HG03342 (cell line): ENCODE data around the gene ZNRF2.
"Not testable (repeated sequence)": the region's sequence is repeated elsewhere in the genome, so short reads cannot be mapped to it uniquely, and the experiment has no call there.

ENCODE experiments used
- ATAC-seq: cut with Tn5 transposase; IDR thresholded peaks from one replicate; pipeline ENCODE4 v1.9.1; 2021; ENCODE audit warnings: mild to moderate bottlenecking, moderate library complexity; ENCODE audit not compliant: unreplicated experiment

ZNRF2 gene

DNA sequence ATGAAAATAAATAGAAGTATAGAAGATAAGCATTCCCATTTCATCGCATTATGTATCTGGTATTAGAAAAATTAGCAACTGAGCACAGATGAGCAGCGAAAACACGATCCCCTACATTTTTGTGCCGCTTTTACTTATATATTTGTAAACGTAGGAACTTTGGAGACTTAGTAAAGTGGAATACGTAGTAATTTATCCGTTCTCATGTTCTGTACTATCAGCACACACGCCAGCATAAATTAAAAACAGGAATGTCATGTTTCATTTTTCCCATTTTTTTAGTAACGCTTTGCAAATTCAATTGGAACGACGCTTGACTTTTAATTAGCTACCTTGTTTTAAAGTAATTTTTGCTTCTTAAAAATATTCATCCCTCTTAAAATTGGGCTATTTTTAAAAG, 2.4 kb downstream of the ZNRF2 start:
- no peak for ATAC-seq

DNA sequence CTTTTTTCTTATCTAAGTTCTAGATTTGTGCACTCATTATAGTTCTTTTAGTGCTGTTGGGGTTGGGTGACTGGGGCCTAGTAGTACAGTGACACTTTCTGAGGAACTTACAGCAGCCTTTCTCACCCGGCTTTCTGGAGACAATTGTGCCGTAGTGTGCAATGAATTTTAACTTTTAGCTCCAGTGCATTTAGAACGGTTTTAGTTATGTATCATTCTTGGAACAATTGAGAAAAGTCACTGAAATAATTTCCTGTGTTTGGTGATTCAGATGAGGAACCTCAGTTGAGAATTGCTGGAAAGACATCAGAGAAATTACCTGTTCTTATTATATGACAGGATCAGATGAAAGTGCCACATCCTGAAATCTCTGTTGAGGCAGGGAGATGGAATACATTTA, 3.2 kb downstream of the ZNRF2 start:
- not testable (repeated sequence) for ATAC-seq

DNA sequence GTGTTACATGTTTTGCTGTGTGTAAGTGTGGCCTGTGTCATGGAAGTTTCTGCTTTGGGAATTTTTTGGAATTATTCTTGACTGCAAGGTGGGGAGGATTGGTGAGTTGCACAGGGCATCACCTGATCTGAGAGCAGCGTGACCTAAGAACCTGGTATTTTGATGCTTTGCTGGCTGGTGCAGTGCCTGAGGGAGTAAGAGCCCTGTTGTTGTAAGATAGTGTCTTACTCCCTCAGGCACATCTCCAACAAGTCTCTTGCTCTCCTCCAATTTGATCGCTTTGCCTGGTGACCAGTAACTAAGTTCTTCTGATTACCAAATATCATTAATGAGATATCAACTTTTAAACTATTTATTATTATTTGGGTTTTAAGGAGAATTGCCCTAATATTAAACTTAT, 5.2 kb downstream of the ZNRF2 start:
- not testable (repeated sequence) for ATAC-seq

DNA sequence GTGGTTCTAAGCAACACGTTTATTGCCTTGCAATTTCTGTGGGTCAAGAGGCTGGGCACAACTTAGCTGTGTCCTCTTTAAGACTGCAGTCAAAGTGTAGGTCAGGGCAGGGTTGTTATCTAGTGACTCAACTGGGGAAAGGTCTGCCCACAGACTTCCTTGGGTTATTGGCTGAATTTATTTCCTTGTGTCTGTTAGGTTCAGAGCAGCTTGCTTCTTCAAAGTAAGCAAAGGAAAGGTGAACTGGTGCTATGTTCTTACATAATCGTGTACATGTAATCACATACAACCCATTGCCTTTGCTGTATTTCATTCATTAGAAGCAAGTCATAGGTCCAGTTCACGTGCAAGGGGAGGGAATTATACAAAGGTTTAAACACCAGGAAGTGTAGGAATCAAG, 5.9 kb downstream of the ZNRF2 start:
- ATAC-seq, result not testable (repeated sequence)

DNA sequence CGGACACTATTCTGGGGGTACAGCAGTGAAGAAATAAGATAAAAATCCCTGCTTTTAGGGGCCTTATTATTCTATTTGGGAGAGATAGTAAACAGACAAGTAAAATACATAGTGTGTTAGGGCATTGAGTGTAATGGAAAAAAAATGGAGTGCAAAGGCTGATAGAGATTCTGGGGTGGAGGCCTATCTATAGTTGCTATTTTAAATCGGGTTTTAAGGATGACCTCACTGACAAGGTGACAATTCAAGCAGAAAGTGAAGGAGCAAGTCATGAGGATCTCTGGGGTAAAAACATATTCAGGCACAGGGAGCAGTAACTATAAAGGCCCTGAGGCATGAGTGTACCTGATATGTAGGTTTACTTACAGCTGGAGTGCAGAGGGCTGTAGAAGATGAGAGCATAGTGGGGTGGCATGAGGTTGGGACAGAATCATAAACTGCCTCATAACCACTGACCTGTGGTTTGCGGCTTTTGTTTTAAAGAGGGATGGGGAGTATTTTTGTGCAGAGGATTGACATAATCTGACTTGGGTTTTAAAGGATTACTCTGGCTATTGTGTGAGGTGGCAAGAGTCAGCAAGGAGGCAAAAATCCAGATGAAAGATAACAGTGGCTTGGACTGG, 8.1 kb downstream of the ZNRF2 start:
- ATAC-seq, result not testable (repeated sequence)

DNA sequence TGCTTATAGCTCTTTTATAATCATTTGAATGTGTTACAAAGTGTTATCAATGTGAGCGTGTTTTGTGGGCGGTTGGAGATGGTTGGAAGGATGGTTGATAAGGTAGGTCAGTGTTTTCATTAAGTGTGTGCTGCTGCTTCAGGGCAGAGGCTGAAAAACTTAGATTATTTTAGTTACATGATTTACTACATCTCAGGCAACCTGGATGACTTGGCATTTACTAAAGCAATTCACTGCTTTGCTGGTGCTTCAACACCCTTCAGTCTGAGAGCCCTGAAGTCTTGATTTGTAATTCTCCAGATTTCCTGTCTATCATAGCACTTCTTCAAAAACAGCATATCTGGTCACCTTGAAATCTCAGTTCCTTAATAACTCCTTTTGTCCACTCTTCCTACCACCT, 11.9 kb downstream of the ZNRF2 start:
- not testable (repeated sequence) for ATAC-seq

DNA sequence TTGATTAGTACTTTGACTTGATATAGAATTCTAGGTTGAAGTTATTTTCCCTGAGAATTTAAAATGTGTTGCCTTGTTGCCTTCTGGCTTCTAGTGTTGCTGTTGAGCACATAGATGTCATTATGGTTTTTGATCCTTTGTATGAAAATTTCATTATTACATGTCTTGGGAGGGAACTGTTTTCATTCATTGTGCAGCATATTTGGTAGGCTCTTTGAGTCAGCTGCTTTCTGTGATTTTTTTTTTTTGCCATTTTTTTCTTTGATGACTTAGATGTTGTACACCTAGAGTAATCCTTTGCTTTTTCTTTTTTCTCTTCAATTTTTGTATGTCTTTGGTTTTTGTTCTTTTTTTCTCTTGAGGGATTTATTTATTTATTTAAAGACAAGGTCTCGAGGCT, 13.1 kb downstream of the ZNRF2 start:
- not testable (repeated sequence) for ATAC-seq

DNA sequence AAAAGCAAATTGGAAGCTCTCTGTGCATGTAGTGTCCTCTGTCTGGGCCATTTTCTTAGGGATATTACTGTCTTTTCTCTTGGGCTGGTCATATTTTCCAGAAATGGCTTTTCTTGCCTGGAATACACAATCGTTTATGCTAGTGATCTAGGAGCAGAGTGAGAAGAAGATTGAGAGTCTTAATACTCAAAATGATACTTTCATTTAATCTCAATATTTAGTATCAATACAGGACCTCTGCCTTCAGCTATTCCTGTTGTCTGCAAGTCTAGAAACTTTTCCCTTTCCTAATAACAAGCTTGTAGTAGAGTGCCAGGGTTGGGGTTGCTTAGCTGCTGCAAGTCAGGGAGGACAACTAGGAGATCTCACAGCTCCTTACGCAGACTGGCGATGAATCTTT, 14.0 kb downstream of the ZNRF2 start:
- not testable (repeated sequence) for ATAC-seq

DNA sequence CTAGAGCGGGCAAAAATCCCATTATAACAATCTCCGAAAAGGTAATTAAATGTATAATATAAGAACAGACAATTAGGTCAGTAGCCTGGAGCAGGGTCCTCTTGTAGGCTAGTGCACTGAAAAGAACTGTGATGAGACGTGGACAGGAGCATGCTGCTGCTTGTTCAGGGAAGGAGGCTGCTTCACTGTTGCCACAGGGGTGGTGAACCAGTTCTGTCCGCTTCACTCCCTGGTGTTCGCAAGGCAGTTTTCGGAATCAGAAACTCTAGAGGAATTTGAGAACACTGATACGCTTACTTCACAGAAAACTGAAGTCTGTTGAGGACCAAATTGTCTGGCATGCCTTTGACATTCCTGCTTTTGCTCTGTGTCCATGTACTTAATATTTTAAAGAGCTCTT, 17.4 kb downstream of the ZNRF2 start:
- no peak for ATAC-seq

DNA sequence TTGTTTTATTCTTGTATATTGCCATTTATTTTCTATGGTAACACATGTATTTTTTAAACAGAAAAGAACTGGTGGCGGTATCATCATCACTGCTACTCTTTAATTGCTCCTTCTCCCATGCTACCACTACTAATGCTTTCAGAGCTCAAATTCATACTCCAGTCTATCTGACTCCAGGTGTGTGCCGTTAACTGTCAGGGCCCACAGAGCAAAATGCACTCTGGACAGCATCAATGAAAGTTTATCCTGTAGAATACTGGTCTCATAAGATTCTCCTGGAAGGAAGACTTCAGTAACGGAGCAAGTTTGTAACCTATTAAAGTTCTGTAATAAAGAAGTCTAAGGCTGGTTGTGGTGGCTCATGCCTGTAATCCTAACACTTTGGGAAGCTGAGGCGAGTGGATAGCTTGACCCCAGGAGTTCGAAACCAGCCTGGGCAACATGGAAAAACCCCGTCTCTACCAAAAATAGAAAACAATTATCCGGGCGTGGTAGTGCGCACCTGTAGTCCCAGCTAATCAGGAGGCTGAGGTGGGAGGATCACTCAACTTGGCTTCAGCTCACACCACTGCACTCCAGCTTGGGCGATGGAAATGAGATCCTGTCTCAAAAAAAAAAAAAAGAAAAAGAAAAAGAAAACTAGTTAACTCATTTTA, 18.4 kb downstream of the ZNRF2 start:
- peak; percentile 14 for ATAC-seq

DNA sequence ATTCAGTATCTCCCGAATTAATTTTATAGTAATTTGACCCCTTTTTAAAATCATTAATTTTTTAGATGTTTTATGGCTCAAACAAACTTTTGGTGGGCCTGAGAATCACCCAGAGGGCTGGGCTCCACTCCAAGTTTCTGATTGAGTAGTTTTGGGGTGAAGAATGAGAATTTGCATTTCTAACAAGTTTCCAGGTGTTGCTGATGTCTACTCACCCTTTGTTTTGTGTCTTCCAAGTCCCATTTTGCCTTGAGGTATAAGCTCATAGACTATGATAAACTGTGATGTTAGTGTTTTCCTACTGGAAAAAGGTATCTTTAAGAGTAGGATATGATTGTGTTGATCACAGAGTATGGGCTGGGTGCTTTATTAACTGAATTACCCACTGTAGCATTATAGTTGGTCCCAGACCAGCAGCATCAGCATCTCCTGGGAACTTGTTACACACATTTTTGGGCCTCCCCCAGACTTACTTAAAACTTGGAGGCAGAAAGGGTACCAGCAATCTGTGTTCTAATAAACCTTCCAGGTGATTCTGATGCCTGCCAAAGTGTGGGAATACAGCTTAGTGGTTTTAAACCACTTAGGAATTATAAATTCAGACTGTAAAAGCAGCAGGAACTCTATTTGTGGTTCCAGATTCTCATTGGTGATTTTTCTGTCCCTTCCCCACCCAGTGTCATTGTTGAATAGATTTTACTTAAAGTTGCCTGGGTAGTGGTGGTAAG, 19.1 kb downstream of the ZNRF2 start:
- ATAC-seq, result peak; percentile 78

DNA sequence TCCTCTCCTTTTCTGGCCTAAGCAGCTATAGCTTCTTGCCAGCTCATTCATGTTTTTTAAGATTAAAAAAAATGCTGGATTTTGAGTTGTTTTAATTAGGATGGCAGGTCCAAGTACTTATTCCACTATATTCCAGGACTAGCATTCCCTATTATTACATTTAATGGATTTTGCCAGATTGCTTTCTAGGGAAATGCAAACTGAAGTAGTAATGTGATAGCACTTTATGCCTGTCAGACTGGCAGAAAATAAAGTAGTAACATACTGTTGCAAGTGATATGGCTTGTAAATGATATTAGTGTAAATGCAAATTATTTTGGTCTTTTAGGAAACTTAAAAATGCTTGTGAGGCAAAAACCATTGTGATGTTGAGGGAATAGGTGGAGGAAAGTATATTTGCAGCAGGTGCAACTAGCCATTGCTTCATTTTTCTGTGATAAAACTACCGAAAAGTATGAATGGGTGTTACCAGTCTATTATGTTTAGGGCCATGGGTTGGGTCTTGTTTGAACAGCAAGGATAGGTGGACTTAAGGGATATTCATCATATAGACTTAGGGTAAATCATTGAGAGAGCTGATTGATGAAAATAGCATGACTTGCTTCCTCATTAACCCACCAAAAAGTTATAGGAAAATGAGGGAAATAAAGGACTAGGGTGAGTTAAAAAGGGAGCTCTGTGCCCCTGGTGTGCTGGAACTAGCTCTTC, 19.9 kb downstream of the ZNRF2 start:
- ATAC-seq, result no peak

DNA sequence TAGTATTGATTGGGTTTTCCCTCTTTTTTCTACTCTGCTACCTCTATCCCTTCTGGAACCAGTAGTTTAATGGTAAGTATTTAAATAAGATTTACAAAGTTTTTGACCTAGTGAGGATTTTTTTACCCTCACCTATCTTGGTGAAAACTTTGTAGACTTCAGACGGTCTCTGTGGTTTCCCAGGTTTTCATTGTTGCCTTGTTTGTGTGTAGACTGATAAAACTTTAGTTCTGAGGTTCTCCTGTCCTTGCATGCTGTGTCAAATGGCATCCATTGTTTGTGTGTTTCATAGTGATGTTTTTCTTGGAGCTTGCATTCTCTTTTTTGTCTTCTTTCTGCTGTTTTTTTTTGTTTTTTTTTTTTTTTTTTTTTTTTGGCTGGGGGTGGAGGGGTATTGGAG, 22.6 kb downstream of the ZNRF2 start:
- ATAC-seq, result no peak

DNA sequence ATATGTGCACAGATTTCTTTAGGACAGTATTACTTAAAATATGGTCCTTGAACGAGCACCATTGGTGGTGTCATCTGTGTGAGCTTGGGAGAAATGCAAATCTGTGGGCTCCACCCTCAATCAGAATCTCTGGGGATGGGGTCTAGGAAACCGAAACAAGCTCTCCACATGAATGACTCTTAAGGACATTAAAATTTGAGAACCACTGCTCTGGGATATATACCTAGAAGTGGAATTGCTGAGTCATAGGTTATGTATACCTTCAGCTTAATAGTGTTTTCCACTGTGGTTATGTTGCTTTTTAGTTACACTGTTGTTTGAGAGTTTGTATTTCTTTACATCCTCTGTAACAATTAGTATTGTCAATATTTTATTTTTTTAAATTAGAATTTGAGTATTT, 24.0 kb downstream of the ZNRF2 start:
- ATAC-seq, result no peak

DNA sequence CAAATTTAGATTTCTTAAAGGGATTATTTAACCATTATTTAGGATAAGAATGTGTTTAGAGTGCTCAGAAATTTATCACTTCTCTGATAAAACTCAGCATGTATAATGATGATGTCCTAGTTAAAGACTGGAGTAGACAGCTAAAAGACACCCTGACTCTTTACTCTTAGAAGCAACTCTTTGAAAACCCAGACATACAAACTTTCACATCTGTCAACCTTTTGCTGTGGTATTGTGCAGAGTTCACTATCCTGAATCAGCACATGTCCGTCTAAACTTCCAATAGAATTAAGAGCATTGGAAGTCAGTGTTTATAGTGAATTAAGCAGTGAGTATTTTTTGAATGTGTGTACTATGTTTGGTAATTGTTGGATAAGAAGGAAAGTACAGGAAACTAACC, 24.9 kb downstream of the ZNRF2 start:
- no peak for ATAC-seq

DNA sequence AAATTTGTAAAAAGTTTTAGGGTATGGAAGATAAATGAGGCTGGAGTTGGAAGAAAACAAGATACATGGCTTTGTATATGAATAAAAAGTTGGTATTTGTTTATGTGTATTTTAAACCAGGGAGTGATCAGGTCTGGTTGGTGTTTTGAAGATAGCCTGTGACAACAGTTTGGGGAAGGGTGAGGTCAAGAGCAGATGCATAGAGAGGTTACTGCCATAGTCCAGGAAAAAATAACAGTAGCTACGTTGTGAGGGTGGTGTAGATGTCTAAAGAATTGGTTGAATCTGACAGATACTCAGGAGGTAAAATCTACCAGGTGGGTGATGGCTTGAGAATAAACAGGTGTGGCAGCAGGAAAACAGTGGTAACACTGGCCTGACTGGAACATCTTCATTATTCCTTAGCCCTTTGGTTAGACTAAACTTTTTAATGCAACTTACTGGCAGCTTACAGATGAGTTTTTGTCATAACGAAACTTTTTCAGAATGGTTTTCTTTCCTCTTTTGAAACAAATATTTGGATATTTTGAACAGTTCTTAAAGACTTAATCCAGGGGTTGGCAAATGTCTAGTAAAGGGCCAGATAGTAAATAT, 25.5 kb downstream of the ZNRF2 start:
- ATAC-seq, result no peak

DNA sequence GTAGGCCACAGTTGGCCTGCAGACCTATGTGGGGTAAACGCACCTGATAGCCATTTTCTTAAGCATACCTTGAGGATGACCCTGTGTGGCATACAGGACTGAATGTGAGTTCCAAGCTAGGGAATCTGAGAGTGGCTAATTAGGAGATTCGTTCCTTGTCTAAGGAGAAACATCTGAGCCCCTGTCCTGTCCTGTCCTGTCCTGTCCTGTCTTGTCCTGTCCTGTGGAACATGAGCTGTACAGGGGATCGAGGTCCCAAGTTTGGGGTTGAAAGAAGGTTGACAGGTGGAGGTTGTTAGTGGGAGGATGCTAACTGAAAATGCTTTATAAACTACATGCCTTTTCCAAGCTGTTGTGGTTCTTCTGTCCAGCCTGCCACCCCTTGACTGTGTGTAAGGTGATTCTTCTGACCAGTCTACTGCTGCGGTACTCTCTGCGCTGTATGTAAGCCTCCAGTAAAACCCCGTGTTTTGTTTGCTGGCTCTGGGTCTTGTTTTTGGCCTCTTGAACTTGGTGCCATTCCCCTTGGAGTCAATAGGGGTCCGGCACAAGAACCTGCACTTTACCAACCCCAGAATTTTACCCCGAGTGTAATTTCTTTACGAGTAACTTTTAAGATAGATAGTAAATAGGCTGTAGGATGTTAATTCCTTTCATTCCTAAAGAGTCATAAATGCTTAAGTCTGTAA, 26.4 kb downstream of the ZNRF2 start:
- ATAC-seq, result no peak

DNA sequence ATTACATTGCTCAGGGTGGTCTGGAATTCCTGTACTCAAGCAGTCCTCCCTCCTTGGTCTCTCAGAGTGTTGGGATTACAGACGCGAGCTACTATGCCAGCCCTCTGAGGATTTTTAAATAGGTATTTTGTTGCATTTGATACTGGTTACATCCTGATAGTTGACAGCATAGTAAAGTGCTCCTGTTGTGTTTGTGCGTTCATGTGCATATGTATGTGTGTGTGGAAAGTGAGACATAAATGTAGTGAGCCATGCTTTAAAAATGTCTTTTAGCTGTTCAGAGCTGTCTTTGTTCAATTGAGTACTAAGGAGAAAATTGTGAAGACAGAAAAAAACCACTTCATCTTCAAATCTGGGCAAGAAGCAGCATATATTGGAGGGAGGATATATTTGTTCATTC, 27.8 kb downstream of the ZNRF2 start:
- ATAC-seq, result no peak

DNA sequence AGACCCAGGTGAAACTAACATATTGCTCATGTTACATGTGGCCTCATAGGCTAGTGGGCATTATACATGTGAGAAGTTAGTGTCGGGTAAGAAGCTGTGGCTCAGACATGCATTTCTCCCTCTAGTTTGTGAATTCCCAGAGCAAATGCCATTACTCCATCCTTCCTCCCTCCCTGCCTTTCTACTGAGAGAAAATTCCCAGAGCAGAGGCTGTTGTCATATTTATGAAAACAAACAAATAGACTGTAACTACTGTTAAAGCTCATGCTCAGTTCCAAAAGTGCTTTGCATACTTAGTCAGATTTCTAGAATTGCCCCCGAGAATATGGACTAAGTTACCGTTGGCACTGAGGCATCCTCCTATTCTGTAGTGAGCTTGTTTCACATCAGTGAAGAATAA, 29.0 kb downstream of the ZNRF2 start:
- no peak for ATAC-seq

DNA sequence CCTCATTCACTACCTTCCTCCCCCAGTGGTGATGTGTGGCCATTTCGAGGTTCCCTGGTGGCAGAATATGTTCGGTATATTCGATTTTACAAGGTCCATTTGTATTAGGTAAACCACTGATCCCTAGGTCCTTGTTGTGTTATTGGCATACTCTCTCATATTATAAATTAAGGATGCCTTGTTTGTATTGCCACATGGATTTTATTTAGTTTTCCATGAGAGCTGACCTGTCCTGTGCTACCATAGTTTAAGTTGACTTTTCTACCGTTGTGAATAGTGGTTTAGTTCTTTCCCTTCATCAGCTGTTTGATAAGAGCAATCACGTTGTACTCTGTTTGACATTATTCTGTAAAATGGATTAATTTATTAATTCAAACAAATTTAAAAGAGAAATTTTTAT, 29.4 kb downstream of the ZNRF2 start:
- ATAC-seq, result no peak

DNA sequence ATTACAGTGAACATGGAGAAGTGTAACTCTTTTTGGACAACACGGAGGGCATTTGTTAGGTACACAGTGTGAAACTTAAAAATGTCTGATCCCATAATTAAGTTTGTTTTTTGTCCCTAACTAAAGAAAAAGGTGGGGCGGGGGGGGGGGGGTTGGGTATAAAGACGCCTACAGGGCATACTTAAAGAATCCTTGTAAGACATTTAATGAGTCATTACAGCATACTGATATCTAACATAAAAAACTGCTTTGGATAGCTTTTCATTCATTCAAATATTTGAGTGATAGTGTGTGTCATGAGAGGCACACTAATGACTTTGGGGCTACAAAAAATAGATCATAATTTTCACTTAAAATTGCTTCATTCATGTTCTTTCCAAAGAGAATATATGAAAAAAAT, 31.2 kb downstream of the ZNRF2 start:
- no peak for ATAC-seq
